Kidney (tissue), 14 donors: Measurements from ENCODE around the gene GADD45B. TPM values are rescaled to one million over a fixed set of nuclear protein-coding genes. Genes with fewer than 3 reads are reported as not detected.
"Not testable (repeated sequence)": the region's sequence is repeated elsewhere in the genome, so short reads cannot be mapped to it uniquely, and the experiment has no call there.

Experiments
- DNase-seq, 5 donors: peaks; one replicate each; pipeline ENCODE4 v3.0.0-alpha.2; 2013 to 2020
- FAIRE-seq: peaks from 2 replicates; lab custom pipeline; 2012; peaks lifted over from hg19 to GRCh38; lab: Jason Lieb, UNC
- H3K27ac ChIP-seq, 2 donors: one replicate each; pipeline ENCODE4 v1.7.0; 2013; ENCODE audit warnings: low read depth in 2 of 2, low read length in 2 of 2, inconsistent platforms in 1 of 2
- H3K27me3 ChIP-seq: one replicate; pipeline ENCODE4 v1.7.1; 2013; ENCODE audit warnings: low read length, inconsistent platforms; ENCODE audit not compliant: control insufficient read depth, insufficient read depth
- H3K36me3 ChIP-seq, 3 donors: one replicate each; pipeline versions ENCODE4 v1.7.0 to v1.7.1; 2013; ENCODE audit warnings: low read length in 3 of 3, control low read depth in 1 of 3, inconsistent platforms in 1 of 3; ENCODE audit not compliant: insufficient read depth in 3 of 3, control insufficient read depth in 2 of 3
- H3K4me1 ChIP-seq, 3 donors: one replicate each; pipeline versions ENCODE4 v1.7.0 to v1.7.1; 2013; ENCODE audit warnings: low read length in 3 of 3, inconsistent platforms in 1 of 3, low read depth in 1 of 3; ENCODE audit not compliant: control insufficient read depth in 2 of 3, insufficient read depth in 2 of 3
- H3K4me3 ChIP-seq, 3 donors: one replicate each; pipeline versions ENCODE4 v1.7.0 to v1.8.1; 2013; ENCODE audit warnings: low read length in 3 of 3, control low read depth in 1 of 3, inconsistent platforms in 1 of 3
- H3K9ac ChIP-seq, 3 donors: one replicate each; pipeline versions ENCODE4 v1.7.0 to v1.7.1; 2013; ENCODE audit warnings: low read length in 3 of 3, control low read depth in 1 of 3, inconsistent platforms in 1 of 3
- H3K9me3 ChIP-seq, 3 donors: one replicate each; pipeline versions ENCODE4 v1.7.0 to v1.7.1; 2013; ENCODE audit warnings: low read length in 3 of 3, control low read depth in 1 of 3, inconsistent platforms in 1 of 3; ENCODE audit not compliant: control insufficient read depth in 2 of 3, insufficient read depth in 1 of 3
- CTCF ChIP-seq: IDR thresholded peaks from 3 replicates; pipeline ENCODE4 v1.5.1; 2012; ENCODE audit warnings: mild to moderate bottlenecking, moderate library complexity, borderline replicate concordance; ENCODE audit not compliant: insufficient read depth; ENCODE audit errors: extremely low read depth
- intact Hi-C: fragments of 100-400 bp; cut with DNase I; formaldehyde crosslinking; loops from one replicate; pipeline ENCODE4 v1.11.1; 2022
- polyA plus RNA-seq: library from polyadenylated mRNA; stranded (reverse); fragments of 350-450 nt; fragmentation: Illumina TruSeq; extraction: RNeasy Lipid Tissue Mini Kit (QIAGEN cat#74804); gene quantifications from one replicate; pipeline ENCODE4 v1.2.3, GENCODE V29; 2014; ENCODE audit warnings: low read depth, low replicate concordance; ENCODE audit not compliant: insufficient read depth
- total RNA-seq: library from RNA; stranded (reverse); fragmentation: NEBNext Ultra II Directional; extraction: Animal tissue kit (Norgen Biotek cat#: 25700); gene quantifications from one replicate; pipeline ENCODE4 v1.2.1, GENCODE V29; 2021
- donor health status: control.
- donor health status: control.
- donor health status: control.
- donor health status: control.
- donor health status: control.
- donor health status: DM: yes; HTN: yes; CAD: no.
- donor health status: Normal renal cell carcinoma (clear cell type).

The GADD45B gene
- total and polyA plus RNA-seq, 2 donors from 2014 or later, result 88.5 to 149 TPM

GRCh38 chr19:2517881-2518601 lies 42.1 kb downstream of the GADD45B start:
- no peak overlapping the region for H3K9ac ChIP-seq
- H3K4me1 ChIP-seq, result no peaks in the 10 kb centered on the region
- no peaks in the 10 kb centered on the region for H3K9me3 ChIP-seq
- H3K36me3 ChIP-seq, result no peaks in the 10 kb centered on the region
- no peaks in the 10 kb centered on the region for H3K27me3 ChIP-seq
- intact Hi-C loops, result no loop called here
- no peak for FAIRE-seq
- no peak overlapping the region for H3K4me3 ChIP-seq
- H3K27ac ChIP-seq, result no peak overlapping the region
- peak in 2 of 5 donors; percentile 46 to 68 for DNase-seq
- TF ChIP-seq CTCF, result no peak

DNA sequence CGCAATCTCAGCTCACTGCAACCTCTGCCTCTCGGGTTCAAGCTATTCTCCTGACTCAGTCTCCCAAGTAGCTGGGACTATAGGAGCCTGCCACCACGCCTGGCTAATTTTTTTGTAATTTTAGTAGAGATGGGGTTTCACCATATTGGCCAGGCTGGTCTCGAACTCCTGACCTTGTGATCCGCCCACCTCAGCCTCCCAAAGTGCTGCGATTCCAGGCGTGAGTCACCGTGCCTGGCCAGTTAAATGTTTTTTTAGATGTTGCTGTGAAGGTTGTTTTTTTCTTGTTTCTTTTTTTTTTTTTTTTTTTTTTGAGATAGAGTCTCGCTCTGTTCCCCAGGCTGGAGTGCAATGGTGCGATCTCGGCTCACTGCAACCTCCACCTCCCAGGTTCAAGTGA lies 42.9 kb downstream of the GADD45B start:
- H3K9ac ChIP-seq, H3K4me3 ChIP-seq, H3K27ac ChIP-seq, H3K4me1 ChIP-seq, FAIRE-seq, DNase-seq, H3K27me3 ChIP-seq, H3K9me3 ChIP-seq, intact Hi-C loops, H3K36me3 ChIP-seq: not testable (repeated sequence)

DNA sequence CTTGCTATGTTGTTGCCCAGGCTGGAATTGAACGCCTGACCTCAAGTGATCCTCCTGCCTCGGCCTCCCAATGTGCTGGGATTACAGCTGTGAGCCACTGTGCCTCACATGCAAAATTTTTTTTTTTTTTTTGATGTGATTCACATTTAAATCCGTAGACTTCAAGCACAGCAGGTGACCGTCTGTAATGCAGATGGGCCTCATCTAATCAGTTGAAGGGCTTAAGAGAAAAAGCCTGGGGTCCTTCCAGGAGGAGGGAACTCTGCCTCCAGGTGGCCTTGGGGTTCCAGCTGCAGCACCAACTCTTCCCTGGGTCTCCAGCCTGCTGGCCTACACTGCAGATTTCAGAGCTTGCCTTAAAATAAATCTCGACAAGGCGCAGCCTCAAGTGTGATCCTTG lies 43.6 kb downstream of the GADD45B start:
- TF ChIP-seq CTCF, result no peak
- intact Hi-C loops, result no loop called here
- no peak overlapping the region for H3K9ac ChIP-seq
- FAIRE-seq (no peak), DNase-seq (no peak)
- no peaks in the 10 kb centered on the region for H3K36me3 ChIP-seq
- peaks cover 0 to 4% (median 0%) of the 10 kb centered on the region in 3 donors for H3K4me1 ChIP-seq
- no peak overlapping the region for H3K4me3 ChIP-seq
- no peaks in the 10 kb centered on the region for H3K27me3 ChIP-seq
- H3K27ac ChIP-seq, result no peak overlapping the region
- H3K9me3 ChIP-seq, result no peaks in the 10 kb centered on the region

DNA sequence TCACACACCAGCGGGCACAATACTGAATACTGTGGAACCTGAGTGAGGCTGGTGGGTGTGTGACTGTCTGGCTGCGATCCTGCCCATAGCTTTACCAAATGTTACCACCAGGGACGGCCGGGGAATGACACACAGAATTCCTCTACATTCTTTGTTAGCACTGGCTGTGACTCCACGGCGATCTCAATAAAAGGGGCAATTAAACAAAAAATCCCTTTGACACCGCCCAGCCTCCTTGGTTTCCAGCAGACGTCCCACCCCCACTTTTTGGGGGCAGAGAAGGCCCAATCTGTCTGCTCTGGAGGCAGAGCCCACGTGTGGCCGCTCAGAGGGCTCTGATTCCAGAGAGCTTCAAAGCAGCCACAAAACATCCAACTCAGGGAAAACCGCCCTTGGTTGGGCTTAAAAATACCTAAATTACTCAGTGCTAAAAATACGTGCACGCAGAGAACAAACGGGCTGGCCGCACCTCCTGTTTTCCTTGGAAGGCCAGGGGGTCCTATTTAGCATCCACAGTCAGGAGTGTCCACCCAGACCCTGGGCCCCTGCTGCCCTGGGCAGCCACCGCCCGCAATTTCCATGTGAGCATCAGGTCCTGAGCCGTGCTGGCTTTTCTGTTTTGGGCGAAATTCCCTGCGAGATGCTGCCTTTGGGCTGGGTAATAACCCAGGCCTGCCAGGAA lies 47.8 kb downstream of the GADD45B start:
- no peak for FAIRE-seq
- no peak overlapping the region for H3K9ac ChIP-seq
- peaks cover 0 to 13% (median 0%) of the 10 kb centered on the region in 3 donors for H3K4me1 ChIP-seq
- no peak overlapping the region for H3K27ac ChIP-seq
- H3K27me3 ChIP-seq, result no peaks in the 10 kb centered on the region
- H3K9me3 ChIP-seq, result no peaks in the 10 kb centered on the region
- no peaks in the 10 kb centered on the region for H3K36me3 ChIP-seq
- no peak overlapping the region for H3K4me3 ChIP-seq
- TF ChIP-seq CTCF, result no peak
- intact Hi-C loops, result no loop called here
- DNase-seq, result peak in 2 of 5 donors; percentile 41 to 64
